GM18519 (cell line): ENCODE results near the gene STOML3.

Experiments
- ATAC-seq: cut with Tn5 transposase; IDR thresholded peaks from one replicate; pipeline ENCODE4 v1.9.1; 2021; ENCODE audit warnings: mild to moderate bottlenecking, moderate library complexity; ENCODE audit not compliant: unreplicated experiment, low FRiP score

Gene STOML3

GRCh38 chr13:38993381-38993780 is 2.8 kb upstream of the STOML3 start:
- no peak for ATAC-seq

GRCh38 chr13:38981096-38981495 is 9.5 kb downstream of the STOML3 start:
- no peak for ATAC-seq

GRCh38 chr13:38980750-38981078 is 9.9 kb downstream of the STOML3 start:
- no peak for ATAC-seq

- no peak for ATAC-seq
These were observed 10.5 kb downstream of the STOML3 start for GRCh38 chr13:38979891-38980749.

GRCh38 chr13:38970380-38971051 is 20.1 kb downstream of the STOML3 start:
- ATAC-seq: no peak

GRCh38 chr13:38969187-38969586 is 21.4 kb downstream of the STOML3 start:
- no peak for ATAC-seq

- no peak for ATAC-seq
These were observed 23.2 kb downstream of the STOML3 start for GRCh38 chr13:38967446-38967845.

- no peak for ATAC-seq
These were observed 25.4 kb downstream of the STOML3 start for GRCh38 chr13:38965281-38965680.

- no peak for ATAC-seq
These were observed 30.5 kb downstream of the STOML3 start for GRCh38 chr13:38960175-38960574.

GRCh38 chr13:38957794-38958592 is 32.6 kb downstream of the STOML3 start:
- no peak for ATAC-seq

GRCh38 chr13:38954844-38955243 is 35.8 kb downstream of the STOML3 start:
- no peak for ATAC-seq

- ATAC-seq: no peak
These were observed 36.3 kb downstream of the STOML3 start for GRCh38 chr13:38954291-38954690.

- ATAC-seq: no peak
These were observed 37.8 kb downstream of the STOML3 start for GRCh38 chr13:38952827-38953226.

- ATAC-seq: no peak
These were observed 38.9 kb downstream of the STOML3 start for GRCh38 chr13:38951525-38952313.

GRCh38 chr13:38950987-38951386 is 39.6 kb downstream of the STOML3 start:
- no peak for ATAC-seq

- ATAC-seq: no peak
These were observed 43.6 kb downstream of the STOML3 start for GRCh38 chr13:38947054-38947453.

- ATAC-seq: no peak
These were observed 46.4 kb downstream of the STOML3 start for GRCh38 chr13:38944219-38944618.

- ATAC-seq: no peak
These were observed 47.4 kb downstream of the STOML3 start for GRCh38 chr13:38943231-38943630.

- no peak for ATAC-seq
These were observed 49.2 kb downstream of the STOML3 start for GRCh38 chr13:38941353-38941945.

- ATAC-seq: no peak
These were observed 56.8 kb downstream of the STOML3 start for GRCh38 chr13:38933786-38934185.
